Measurements from ENCODE around the gene LCN2. TPM values are rescaled to one million over a fixed set of nuclear protein-coding genes. Genes with fewer than 3 reads are reported as not detected.
"Not testable (repeated sequence)": the region's sequence is repeated elsewhere in the genome, so short reads cannot be mapped to it uniquely, and the experiment has no call there.

The LCN2 gene
- total RNA-seq, 1 donor from 2014 or later: 23.6 TPM

GRCh38 chr9:128127990-128128835 lies 21.0 kb upstream of the LCN2 start:
- peak; percentile 80 for DNase-seq (ENCODE audit: low read depth)

- DNase-seq (ENCODE audit: low read depth): no peak
These were observed 20.2 kb upstream of the LCN2 start for GRCh38 chr9:128128836-128129590.

GRCh38 chr9:128129976-128130590 lies 19.2 kb upstream of the LCN2 start:
- DNase-seq (ENCODE audit: low read depth): not testable (repeated sequence)

GRCh38 chr9:128130651-128131050 lies 18.6 kb upstream of the LCN2 start:
- DNase-seq (ENCODE audit: low read depth): not testable (repeated sequence)

GRCh38 chr9:128131346-128131745 lies 17.9 kb upstream of the LCN2 start:
- not testable (repeated sequence) for DNase-seq (ENCODE audit: low read depth)

- peak; percentile 28 for DNase-seq (ENCODE audit: low read depth)
These were observed 17.1 kb upstream of the LCN2 start for GRCh38 chr9:128132139-128132538.

- DNase-seq (ENCODE audit: low read depth): not testable (repeated sequence)
These were observed 13.7 kb upstream of the LCN2 start for GRCh38 chr9:128135561-128135960.

- peak; percentile 89 for DNase-seq (ENCODE audit: low read depth)
These were observed 12.1 kb upstream of the LCN2 start for GRCh38 chr9:128136816-128137793.

- DNase-seq (ENCODE audit: low read depth): no peak
These were observed 11.3 kb upstream of the LCN2 start for GRCh38 chr9:128138001-128138400.

GRCh38 chr9:128139621-128140020 lies 9.6 kb upstream of the LCN2 start:
- DNase-seq (ENCODE audit: low read depth): no peak

GRCh38 chr9:128141604-128142003 lies 7.6 kb upstream of the LCN2 start:
- no peak for DNase-seq (ENCODE audit: low read depth)

- DNase-seq (ENCODE audit: low read depth): no peak
These were observed 7.2 kb upstream of the LCN2 start for GRCh38 chr9:128142061-128142460.

- no peak for DNase-seq (ENCODE audit: low read depth)
These were observed 6.7 kb upstream of the LCN2 start for GRCh38 chr9:128142596-128142995.

- no peak for DNase-seq (ENCODE audit: low read depth)
These were observed 5.6 kb upstream of the LCN2 start for GRCh38 chr9:128143525-128144238.

- DNase-seq (ENCODE audit: low read depth): no peak
These were observed 4.7 kb upstream of the LCN2 start for GRCh38 chr9:128144239-128145181.

- DNase-seq (ENCODE audit: low read depth): peak; percentile 54
These were observed 3.7 kb upstream of the LCN2 start for GRCh38 chr9:128145536-128145935.

GRCh38 chr9:128145951-128146351 lies 3.3 kb upstream of the LCN2 start:
- no peak for DNase-seq (ENCODE audit: low read depth)

GRCh38 chr9:128146591-128147120 lies 2.6 kb upstream of the LCN2 start:
- no peak for DNase-seq (ENCODE audit: low read depth)

- no peak for DNase-seq (ENCODE audit: low read depth)
These were observed 698 bp upstream of the LCN2 start for GRCh38 chr9:128148509-128149000.
